Naive thymus-derived CD4-positive, alpha-beta T cell (primary cell): ENCODE results near the gene DESI2. TPM values are rescaled to one million over a fixed set of nuclear protein-coding genes. Genes with fewer than 3 reads are reported as not detected.

Source experiments
- ATAC-seq: fragments of 150-1000 bp; cut with Tn5 transposase; 2 replicates; pipeline ENCODE4 v1.10.0; 2021; ENCODE audit warnings: mild to moderate bottlenecking, moderate library complexity
- CTCF ChIA-PET: fragments of 350-600 bp; sonication (Branson Sonifier 250); formaldehyde crosslinking; loops from one replicate; lab custom pipeline; 2021; ENCODE audit warnings: antibody characterized with exemption; lab: Charles Lee
- POLR2A ChIA-PET: fragments of 350-600 bp; sonication (Branson Sonifier 250); formaldehyde crosslinking; loops from one replicate; lab custom pipeline; 2021; ENCODE audit warnings: antibody characterized with exemption, inconsistent platforms; lab: Charles Lee
- DNase-seq, 9 donors: peaks; one replicate each; pipeline versions ENCODE4 v3.0.0 to v3.0.0-alpha.2; 2020 to 2022; ENCODE audit warnings: mixed read lengths in 1 of 9
- H3K27ac ChIP-seq: one replicate; pipeline ENCODE4 v1.7.0; 2013; ENCODE audit warnings: mild to moderate bottlenecking, low read depth, low read length, moderate library complexity
- H3K27me3 ChIP-seq, 2 donors: one replicate each; pipeline ENCODE4 v1.7.0; 2013; ENCODE audit warnings: low read length in 2 of 2, mild to moderate bottlenecking in 2 of 2, moderate library complexity in 2 of 2; ENCODE audit not compliant: control insufficient read depth in 2 of 2, insufficient read depth in 2 of 2
- H3K36me3 ChIP-seq, 3 experiments: 1 replicate in 2 of 3; 2 replicates in 1 of 3; pipeline ENCODE4 v1.7.0; 2013; ENCODE audit warnings: low read length in 3 of 3, mild to moderate bottlenecking in 3 of 3, moderate library complexity in 1 of 3; ENCODE audit not compliant: insufficient read depth in 3 of 3, control insufficient read depth in 2 of 3
- H3K4me1 ChIP-seq, 2 donors: one replicate each; pipeline ENCODE4 v1.7.0; 2013; ENCODE audit warnings: low read length in 2 of 2, mild to moderate bottlenecking in 2 of 2, moderate library complexity in 1 of 2; ENCODE audit not compliant: control insufficient read depth in 2 of 2, insufficient read depth in 2 of 2
- H3K4me3 ChIP-seq: 2 replicates; pipeline ENCODE4 v1.7.0; 2013; ENCODE audit warnings: mild to moderate bottlenecking, low read length
- H3K9me3 ChIP-seq, 3 experiments: 1 replicate in 2 of 3; 2 replicates in 1 of 3; pipeline ENCODE4 v1.7.0; 2013; ENCODE audit warnings: low read length in 3 of 3; ENCODE audit not compliant: control insufficient read depth in 2 of 3
- H3K27ac Mint-ChIP-seq, 9 donors: one replicate each; pipeline ENCODE4 v1.8.0; 2020 to 2022; ENCODE audit warnings: mixed read lengths in 9 of 9, mild to moderate bottlenecking in 8 of 9, moderate library complexity in 5 of 9, inconsistent platforms in 2 of 9
- H3K27me3 Mint-ChIP-seq, 5 donors: one replicate each; pipeline ENCODE4 v1.8.0; 2021 to 2022; ENCODE audit warnings: mixed read lengths in 5 of 5, mild to moderate bottlenecking in 1 of 5
- H3K36me3 Mint-ChIP-seq, 5 donors: one replicate each; pipeline ENCODE4 v1.8.0; 2020 to 2022; ENCODE audit warnings: mixed read lengths in 5 of 5, mild to moderate bottlenecking in 3 of 5, inconsistent platforms in 1 of 5
- H3K4me1 Mint-ChIP-seq, 7 donors: one replicate each; pipeline ENCODE4 v1.8.0; 2020 to 2022; ENCODE audit warnings: mixed read lengths in 7 of 7, mild to moderate bottlenecking in 3 of 7, inconsistent platforms in 1 of 7
- H3K4me3 Mint-ChIP-seq, 10 donors: one replicate each; pipeline ENCODE4 v1.8.0; 2020 to 2022; ENCODE audit warnings: mild to moderate bottlenecking in 10 of 10, mixed read lengths in 10 of 10, moderate library complexity in 6 of 10, inconsistent platforms in 2 of 10
- H3K9me3 Mint-ChIP-seq, 11 donors: one replicate each; pipeline ENCODE4 v1.8.0; 2020 to 2022; ENCODE audit warnings: mixed read lengths in 11 of 11, mild to moderate bottlenecking in 4 of 11, inconsistent platforms in 1 of 11, moderate library complexity in 1 of 11
- intact Hi-C, 2 donors: fragments of 100-400 bp; cut with micrococcal nuclease; formaldehyde crosslinking; loops; one replicate each; pipeline ENCODE4 v1.15.1; 2023
- polyA plus RNA-seq, 2 donors: library from polyadenylated mRNA; unstranded; fragments of 300-500 nt; fragmentation: Illumina TruSeq; gene quantifications; one replicate each; pipeline ENCODE4 v1.2.3, GENCODE V29; 2021
- total RNA-seq, 6 experiments: library from RNA in 5 of 6; stranded (reverse) in 5 of 6; gene quantifications; 1 replicate in 5 of 6; 2 replicates in 1 of 6; pipeline ENCODE4 v1.2.3 and lab custom pipeline; 2021 to 2026

Gene DESI2
- total and polyA plus RNA-seq, 7 experiments from 2014 or later: 10.0 to 23.4 (median 17.6) TPM

- Histone ChIP-seq H3K27ac (no peak overlapping the region), H3K4me1 (no peaks in the 10 kb centered on the region), H3K4me3 (no peak overlapping the region), H3K9me3 (no peaks in the 10 kb centered on the region), H3K36me3 (no peaks in the 10 kb centered on the region), H3K27me3 (no peaks in the 10 kb centered on the region)
- Mint-ChIP-seq H3K27me3 (peaks cover 0 to under 1% (median 0%) of the 10 kb centered on the region in 5 donors), H3K4me1 (no peaks in the 10 kb centered on the region), H3K27ac (no peak overlapping the region), H3K36me3 (no peaks in the 10 kb centered on the region), H3K9me3 (peaks cover 0 to under 1% (median 0%) of the 10 kb centered on the region in 11 donors), H3K4me3 (no peak overlapping the region)
- DNase-seq: no peak
- ChIA-PET POLR2A (no interaction called here), CTCF (interaction anchor here (0.5 kb wide), 1 partner anchor 40 kb away, joined by 3 read pairs; no protein-coding TSS in a partner anchor)
- intact Hi-C loops: no loop called here
- no peak for ATAC-seq
Observed at GRCh38 chr1:244757091-244757939, 104.4 kb downstream of the DESI2 start.

Other genes with a start within 250 kb of the DESI2 start
- gene ADSS2, start 201.2 kb upstream of the DESI2 start, total RNA-seq: 10 to 100 TPM; 38.8 to 61.0 (median 52.4) TPM
- 10 to 100 TPM; 25.3 to 27.6 TPM for gene ADSS2, start 201.2 kb upstream of the DESI2 start, polyA plus RNA-seq
- 1 to 10 TPM in 4 of 5 experiments, under 1 TPM in 1; 0.77 to 2.2 (median 1.7) TPM for gene CATSPERE, start 191.9 kb upstream of the DESI2 start, total RNA-seq
- gene CATSPERE, start 191.9 kb upstream of the DESI2 start, polyA plus RNA-seq: under 1 TPM; 0.24 to 0.26 TPM
- gene COX20, start 182.5 kb downstream of the DESI2 start, total RNA-seq: 10 to 100 TPM; 23.5 to 31.0 (median 27.8) TPM
- gene COX20, start 182.5 kb downstream of the DESI2 start, polyA plus RNA-seq: 10 to 100 TPM; 17.1 to 43.7 TPM
- 100 to 1,000 TPM; 378 to 509 (median 428) TPM for gene HNRNPU, start 211.4 kb downstream of the DESI2 start, total RNA-seq
- gene HNRNPU, start 211.4 kb downstream of the DESI2 start, polyA plus RNA-seq: 100 to 1,000 TPM; 282 to 474 TPM